ENCODE measurements around the gene PERM1.
"Not testable (repeated sequence)": the region's sequence is repeated elsewhere in the genome, so short reads cannot be mapped to it uniquely, and the experiment has no call there.

The PERM1 gene

GRCh38 chr1:1020000-1020404 lies 38.1 kb upstream of the PERM1 start, which contains the start of gene AGRN:
Gene AGRN, plus strand, starts transcription at chr1:1020120. Its CDS starts 53 bp downstream, at chr1:1020173.
- TF ChIP-seq, protein P1, sequence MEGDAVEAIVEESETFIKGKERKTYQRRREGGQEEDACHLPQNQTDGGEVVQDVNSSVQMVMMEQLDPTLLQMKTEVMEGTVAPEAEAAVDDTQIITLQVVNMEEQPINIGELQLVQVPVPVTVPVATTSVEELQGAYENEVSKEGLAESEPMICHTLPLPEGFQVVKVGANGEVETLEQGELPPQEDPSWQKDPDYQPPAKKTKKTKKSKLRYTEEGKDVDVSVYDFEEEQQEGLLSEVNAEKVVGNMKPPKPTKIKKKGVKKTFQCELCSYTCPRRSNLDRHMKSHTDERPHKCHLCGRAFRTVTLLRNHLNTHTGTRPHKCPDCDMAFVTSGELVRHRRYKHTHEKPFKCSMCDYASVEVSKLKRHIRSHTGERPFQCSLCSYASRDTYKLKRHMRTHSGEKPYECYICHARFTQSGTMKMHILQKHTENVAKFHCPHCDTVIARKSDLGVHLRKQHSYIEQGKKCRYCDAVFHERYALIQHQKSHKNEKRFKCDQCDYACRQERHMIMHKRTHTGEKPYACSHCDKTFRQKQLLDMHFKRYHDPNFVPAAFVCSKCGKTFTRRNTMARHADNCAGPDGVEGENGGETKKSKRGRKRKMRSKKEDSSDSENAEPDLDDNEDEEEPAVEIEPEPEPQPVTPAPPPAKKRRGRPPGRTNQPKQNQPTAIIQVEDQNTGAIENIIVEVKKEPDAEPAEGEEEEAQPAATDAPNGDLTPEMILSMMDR (IDR thresholded peaks at IDR 0.05; ENCODE audit: borderline replicate concordance, insufficient read depth, low read depth, low read length): no peak
- peak within 1 kb of the TSS; percentile 57 for H3K4me3 ChIP-seq (ENCODE audit: low read depth, low read length)

- TF ChIP-seq, protein P1 (IDR thresholded peaks at IDR 0.05; ENCODE audit: borderline replicate concordance, insufficient read depth, low read depth, low read length): peak; percentile 66
These were observed 37.5 kb upstream of the PERM1 start for GRCh38 chr1:1019122-1019999.

GRCh38 chr1:1018321-1018685 lies 36.4 kb upstream of the PERM1 start:
- H3K4me3 ChIP-seq (ENCODE audit: low read depth, low read length): not testable (repeated sequence)

More at GRCh38 chr1:1019122-1019999, 37.5 kb upstream of the PERM1 start:
- peak overlapping the region; percentile 54 for H3K4me3 ChIP-seq (ENCODE audit: low read depth, low read length)

- H3K4me3 ChIP-seq (ENCODE audit: low read depth, low read length): not testable (repeated sequence)
These were observed 35.8 kb upstream of the PERM1 start for GRCh38 chr1:1017397-1018320.

GRCh38 chr1:1014799-1015681 lies 33.1 kb upstream of the PERM1 start:
- TF ChIP-seq, protein P1 (IDR thresholded peaks at IDR 0.05; ENCODE audit: borderline replicate concordance, insufficient read depth, low read depth, low read length): peak; percentile 50; the same call in 1 of the 2 replicates
- no peak overlapping the region for H3K4me3 ChIP-seq (ENCODE audit: low read depth, low read length)

GRCh38 chr1:1013922-1014648 lies 32.2 kb upstream of the PERM1 start:
- peak overlapping the region; percentile 78 for H3K4me3 ChIP-seq (ENCODE audit: low read depth, low read length)
- TF ChIP-seq, protein P1 (IDR thresholded peaks at IDR 0.05; ENCODE audit: borderline replicate concordance, insufficient read depth, low read depth, low read length): no peak
